GM19468 (cell line): ENCODE measurements around the gene POLR3H.

Experiments
- ATAC-seq: cut with Tn5 transposase; IDR thresholded peaks from one replicate; pipeline ENCODE4 v1.9.1; 2021; ENCODE audit warnings: mild to moderate bottlenecking, moderate library complexity, moderate number of reproducible peaks; ENCODE audit not compliant: unreplicated experiment; ENCODE audit errors: extremely low read depth

POLR3H gene

GRCh38 chr22:41539146-41540005 lies 4.9 kb downstream of the POLR3H start:
- no peak for ATAC-seq

- ATAC-seq: no peak
These were observed 5.7 kb downstream of the POLR3H start for GRCh38 chr22:41538583-41538982.

- no peak for ATAC-seq
These were observed 7.1 kb downstream of the POLR3H start for GRCh38 chr22:41537203-41537602.

- ATAC-seq: no peak
These were observed 9.0 kb downstream of the POLR3H start for GRCh38 chr22:41535244-41535643.

- no peak for ATAC-seq
These were observed 10.1 kb downstream of the POLR3H start for GRCh38 chr22:41534219-41534618.

- ATAC-seq: no peak
These were observed 11.1 kb downstream of the POLR3H start for GRCh38 chr22:41532908-41533825.

GRCh38 chr22:41531715-41532477 lies 12.4 kb downstream of the POLR3H start:
- ATAC-seq: no peak

- no peak for ATAC-seq
These were observed 13.2 kb downstream of the POLR3H start for GRCh38 chr22:41530890-41531714.

GRCh38 chr22:41528938-41529561 lies 15.2 kb downstream of the POLR3H start:
- no peak for ATAC-seq

GRCh38 chr22:41528132-41528766 lies 16.0 kb downstream of the POLR3H start:
- no peak for ATAC-seq

- ATAC-seq: no peak
These were observed 17.2 kb downstream of the POLR3H start for GRCh38 chr22:41526830-41527799.

- no peak for ATAC-seq
These were observed 17.9 kb downstream of the POLR3H start for GRCh38 chr22:41526226-41526829.

- ATAC-seq: no peak
These were observed 18.6 kb downstream of the POLR3H start for GRCh38 chr22:41525450-41526225.

- no peak for ATAC-seq
These were observed 19.3 kb downstream of the POLR3H start for GRCh38 chr22:41524809-41525449.

GRCh38 chr22:41524251-41524661 lies 20.0 kb downstream of the POLR3H start:
- ATAC-seq: no peak
